ENCODE results near the gene MACROH2A1.

GRCh38 chr5:135329066-135329912, 69.7 kb downstream of the MACROH2A1 start:
- TF ChIP-seq CHD2 (IDR thresholded peaks at IDR 0.05; ENCODE audit: low read length, partially characterized antibody) (no peak), CTCF (IDR thresholded peaks at IDR 0.05) (no peak), MAX (IDR thresholded peaks at IDR 0.05) (no peak)
